Umbilical cord (tissue), 2 donors: Measurements from ENCODE around the gene GPR132. TPM values are rescaled to one million over a fixed set of nuclear protein-coding genes. Genes with fewer than 3 reads are reported as not detected.
"Not testable (repeated sequence)": the region's sequence is repeated elsewhere in the genome, so short reads cannot be mapped to it uniquely, and the experiment has no call there.

ENCODE experiments used
- DNase-seq: peaks from one replicate; pipeline ENCODE4 v3.0.0-alpha.2; 2015; ENCODE audit warnings: low spot score
- total RNA-seq: library from RNA; depleted of rRNA; stranded (reverse); fragments of >200 nt; gene quantifications from one replicate; pipeline ENCODE4 v1.2.3, GENCODE V29; 2014; ENCODE audit warnings: low replicate concordance; ENCODE audit not compliant: insufficient read depth

GPR132 gene
- total RNA-seq, 1 donor from 2014 or later, result 4.1 TPM

GRCh38 chr14:105075379-105076295, 10.4 kb upstream of the GPR132 start:
- peak; percentile 82 for DNase-seq

- DNase-seq, result no peak
Measured at GRCh38 chr14:105074601-105075053, 9.4 kb upstream of the GPR132 start.

- DNase-seq, result no peak
Measured at GRCh38 chr14:105073720-105074600, 8.7 kb upstream of the GPR132 start.

GRCh38 chr14:105072892-105073719, 7.9 kb upstream of the GPR132 start:
- DNase-seq, result no peak

GRCh38 chr14:105072381-105072861, 7.2 kb upstream of the GPR132 start:
- DNase-seq, result no peak

GRCh38 chr14:105071942-105072341, 6.7 kb upstream of the GPR132 start:
- DNase-seq, result no peak

GRCh38 chr14:105071326-105071725, 6.1 kb upstream of the GPR132 start:
- DNase-seq, result no peak

- DNase-seq, result no peak
Measured at GRCh38 chr14:105070760-105071137, 5.5 kb upstream of the GPR132 start.

GRCh38 chr14:105069871-105070759, 4.9 kb upstream of the GPR132 start:
- no peak for DNase-seq

- no peak for DNase-seq
Measured at GRCh38 chr14:105069522-105069870, 4.3 kb upstream of the GPR132 start.

- DNase-seq, result no peak
Measured at GRCh38 chr14:105068818-105069217, 3.6 kb upstream of the GPR132 start.

GRCh38 chr14:105067969-105068301, 2.7 kb upstream of the GPR132 start:
- DNase-seq, result no peak

GRCh38 chr14:105067140-105067968, 2.1 kb upstream of the GPR132 start:
- DNase-seq, result no peak

GRCh38 chr14:105066240-105067071, 1.2 kb upstream of the GPR132 start:
- no peak for DNase-seq

- no peak for DNase-seq
Measured at GRCh38 chr14:105064721-105065143, 498 bp downstream of the GPR132 start.

GRCh38 chr14:105064001-105064400, 1.2 kb downstream of the GPR132 start:
- DNase-seq, result no peak

GRCh38 chr14:105063506-105063905, 1.7 kb downstream of the GPR132 start:
- DNase-seq, result not testable (repeated sequence)

GRCh38 chr14:105063056-105063455, 2.2 kb downstream of the GPR132 start:
- DNase-seq, result no peak

- no peak for DNase-seq
Measured at GRCh38 chr14:105062048-105062433, 3.2 kb downstream of the GPR132 start.
